COLO829 (cell line): ENCODE data around the gene LHFPL6.
"Not testable (repeated sequence)": the region's sequence is repeated elsewhere in the genome, so short reads cannot be mapped to it uniquely, and the experiment has no call there.

Experiments
- DNase-seq: peaks from one replicate; pipeline ENCODE4 v3.0.0; 2012; ENCODE audit warnings: low spot score

Gene LHFPL6

GRCh38 chr13:39347926-39348901, 254.8 kb downstream of the LHFPL6 start:
- DNase-seq, result no peak

- DNase-seq, result no peak
These were observed 257.0 kb downstream of the LHFPL6 start for GRCh38 chr13:39345982-39346381.

- no peak for DNase-seq
These were observed 261.7 kb downstream of the LHFPL6 start for GRCh38 chr13:39341251-39341650.

- DNase-seq, result not testable (repeated sequence)
These were observed 264.9 kb downstream of the LHFPL6 start for GRCh38 chr13:39338114-39338513.

- no peak for DNase-seq
These were observed 266.1 kb downstream of the LHFPL6 start for GRCh38 chr13:39336937-39337336.

GRCh38 chr13:39336207-39336606, 266.8 kb downstream of the LHFPL6 start:
- DNase-seq, result no peak

GRCh38 chr13:39335721-39336120, 267.3 kb downstream of the LHFPL6 start:
- no peak for DNase-seq

- DNase-seq, result no peak
These were observed 272.5 kb downstream of the LHFPL6 start for GRCh38 chr13:39330504-39330903.

GRCh38 chr13:39329182-39329639, 273.8 kb downstream of the LHFPL6 start:
- DNase-seq, result no peak

- no peak for DNase-seq
These were observed 275.9 kb downstream of the LHFPL6 start for GRCh38 chr13:39327172-39327479.

- DNase-seq, result no peak
These were observed 276.4 kb downstream of the LHFPL6 start for GRCh38 chr13:39326469-39327171.

- no peak for DNase-seq
These were observed 278.1 kb downstream of the LHFPL6 start for GRCh38 chr13:39324806-39325311.

- DNase-seq, result peak; percentile 48
These were observed 280.0 kb downstream of the LHFPL6 start for GRCh38 chr13:39322836-39323585.

GRCh38 chr13:39321574-39321973, 281.4 kb downstream of the LHFPL6 start:
- DNase-seq, result no peak

GRCh38 chr13:39318161-39318560, 284.8 kb downstream of the LHFPL6 start:
- DNase-seq, result no peak

GRCh38 chr13:39317291-39317690, 285.7 kb downstream of the LHFPL6 start:
- DNase-seq, result no peak

- no peak for DNase-seq
These were observed 287.2 kb downstream of the LHFPL6 start for GRCh38 chr13:39315796-39316195.

- no peak for DNase-seq
These were observed 289.3 kb downstream of the LHFPL6 start for GRCh38 chr13:39313721-39314120.

- DNase-seq, result no peak
These were observed 290.4 kb downstream of the LHFPL6 start for GRCh38 chr13:39312596-39312995.

- no peak for DNase-seq
These were observed 291.4 kb downstream of the LHFPL6 start for GRCh38 chr13:39311619-39312018.

- DNase-seq, result no peak
These were observed 292.0 kb downstream of the LHFPL6 start for GRCh38 chr13:39310961-39311360.
